ENCODE results near the gene RAB12. TPM values are rescaled to one million over a fixed set of nuclear protein-coding genes. Genes with fewer than 3 reads are reported as not detected.
A peak's percentile ranks its signal among the peaks of the same experiment; 100 is the strongest.

The RAB12 gene
- total RNA-seq, 1 experiment from 2014 or later = 47.7 TPM

DNA sequence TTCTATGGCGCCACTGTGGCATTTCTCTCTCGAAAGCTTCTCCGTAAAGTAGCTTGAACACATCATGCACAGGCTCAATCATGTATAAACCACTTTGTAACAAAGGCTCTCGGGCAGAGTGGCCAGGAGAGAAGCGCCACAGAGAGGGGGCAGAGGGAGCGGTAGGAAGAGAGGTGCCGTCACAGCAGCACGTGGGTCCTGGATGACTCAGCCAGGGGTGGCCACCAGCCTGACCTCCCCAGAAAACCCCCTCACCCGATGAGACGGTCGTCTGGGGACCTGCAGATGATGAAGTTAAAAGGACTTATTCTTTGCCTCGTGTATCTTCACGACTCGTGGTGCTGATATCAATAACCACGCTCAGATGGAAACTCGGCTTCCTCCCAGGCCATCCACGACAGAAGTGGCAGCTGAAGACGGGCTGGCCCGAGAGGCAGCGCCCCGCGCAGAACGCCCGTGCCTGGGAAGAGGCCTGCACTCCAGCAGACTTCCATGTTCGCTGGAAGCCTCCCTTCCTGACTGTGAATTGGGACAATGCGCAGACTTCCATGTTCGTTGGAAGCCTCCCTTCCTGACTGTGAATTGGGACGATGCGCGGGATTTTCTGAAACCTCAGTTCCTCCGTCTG, 49.7 kb downstream of the RAB12 start:
- no peak for DNase-seq
- no peak overlapping the region for H3K27ac Mint-ChIP-seq (ENCODE audit: unreplicated experiment)
- BruUV-seq (replicated peaks) = no TSS peak

GRCh38 chr18:8659609-8660242, 50.5 kb downstream of the RAB12 start:
- DNase-seq = no peak
- TF ChIP-seq, protein P1, sequence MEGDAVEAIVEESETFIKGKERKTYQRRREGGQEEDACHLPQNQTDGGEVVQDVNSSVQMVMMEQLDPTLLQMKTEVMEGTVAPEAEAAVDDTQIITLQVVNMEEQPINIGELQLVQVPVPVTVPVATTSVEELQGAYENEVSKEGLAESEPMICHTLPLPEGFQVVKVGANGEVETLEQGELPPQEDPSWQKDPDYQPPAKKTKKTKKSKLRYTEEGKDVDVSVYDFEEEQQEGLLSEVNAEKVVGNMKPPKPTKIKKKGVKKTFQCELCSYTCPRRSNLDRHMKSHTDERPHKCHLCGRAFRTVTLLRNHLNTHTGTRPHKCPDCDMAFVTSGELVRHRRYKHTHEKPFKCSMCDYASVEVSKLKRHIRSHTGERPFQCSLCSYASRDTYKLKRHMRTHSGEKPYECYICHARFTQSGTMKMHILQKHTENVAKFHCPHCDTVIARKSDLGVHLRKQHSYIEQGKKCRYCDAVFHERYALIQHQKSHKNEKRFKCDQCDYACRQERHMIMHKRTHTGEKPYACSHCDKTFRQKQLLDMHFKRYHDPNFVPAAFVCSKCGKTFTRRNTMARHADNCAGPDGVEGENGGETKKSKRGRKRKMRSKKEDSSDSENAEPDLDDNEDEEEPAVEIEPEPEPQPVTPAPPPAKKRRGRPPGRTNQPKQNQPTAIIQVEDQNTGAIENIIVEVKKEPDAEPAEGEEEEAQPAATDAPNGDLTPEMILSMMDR (IDR thresholded peaks at IDR 0.05; ENCODE audit: unreplicated experiment) = no peak
- Mint-ChIP-seq H3K27ac (ENCODE audit: unreplicated experiment) (no peak overlapping the region), H3K9me3 (ENCODE audit: low read depth, unreplicated experiment) (no peaks in the 10 kb centered on the region), H3K27me3 (ENCODE audit: unreplicated experiment) (no peaks in the 10 kb centered on the region), H3K4me3 (ENCODE audit: low read depth, unreplicated experiment) (no peak overlapping the region), H3K36me3 (ENCODE audit: insufficient read depth, unreplicated experiment) (peaks cover 3% of the 10 kb centered on the region), H3K4me1 (ENCODE audit: low read depth, unreplicated experiment) (peaks cover 9% of the 10 kb centered on the region)
- intact Hi-C loops (cut with micrococcal nuclease; ENCODE audit: unreplicated experiment) = no loop called here
- BruUV-seq (replicated peaks) = no TSS peak
- CTCF ChIA-PET = no interaction called here

More for the DNA sequence above, 49.7 kb downstream of the RAB12 start:
- H3K36me3 Mint-ChIP-seq (ENCODE audit: insufficient read depth, unreplicated experiment) = peaks cover 3% of the 10 kb centered on the region
- peaks cover 9% of the 10 kb centered on the region for H3K4me1 Mint-ChIP-seq (ENCODE audit: low read depth, unreplicated experiment)
- no peaks in the 10 kb centered on the region for H3K27me3 Mint-ChIP-seq (ENCODE audit: unreplicated experiment)
- TF ChIP-seq, protein P1 (IDR thresholded peaks at IDR 0.05; ENCODE audit: unreplicated experiment) = no peak
- intact Hi-C loops (cut with micrococcal nuclease; ENCODE audit: unreplicated experiment) = no loop called here
- H3K4me3 Mint-ChIP-seq (ENCODE audit: low read depth, unreplicated experiment) = no peak overlapping the region
- no peaks in the 10 kb centered on the region for H3K9me3 Mint-ChIP-seq (ENCODE audit: low read depth, unreplicated experiment)
- CTCF ChIA-PET = interaction anchor here (0.6 kb wide), 2 partner anchors 33 to 628 kb away, joined by 3 to 4 read pairs; no protein-coding TSS in a partner anchor

GRCh38 chr18:8660316-8660715, 51.1 kb downstream of the RAB12 start:
- BruUV-seq (replicated peaks) = no TSS peak
- CTCF ChIA-PET = no interaction called here
- Mint-ChIP-seq H3K9me3 (ENCODE audit: low read depth, unreplicated experiment) (no peaks in the 10 kb centered on the region), H3K4me1 (ENCODE audit: low read depth, unreplicated experiment) (peaks cover 9% of the 10 kb centered on the region), H3K4me3 (ENCODE audit: low read depth, unreplicated experiment) (no peak overlapping the region), H3K27me3 (ENCODE audit: unreplicated experiment) (no peaks in the 10 kb centered on the region), H3K27ac (ENCODE audit: unreplicated experiment) (no peak overlapping the region), H3K36me3 (ENCODE audit: insufficient read depth, unreplicated experiment) (peaks cover 3% of the 10 kb centered on the region)
- TF ChIP-seq, protein P1 (IDR thresholded peaks at IDR 0.05; ENCODE audit: unreplicated experiment) = no peak
- no peak for DNase-seq
- intact Hi-C loops (cut with micrococcal nuclease; ENCODE audit: unreplicated experiment) = no loop called here

- no TSS peak for BruUV-seq (replicated peaks)
- H3K36me3 Mint-ChIP-seq (ENCODE audit: insufficient read depth, unreplicated experiment) = peaks cover 3% of the 10 kb centered on the region
- H3K27ac Mint-ChIP-seq (ENCODE audit: unreplicated experiment) = no peak overlapping the region
- H3K27me3 Mint-ChIP-seq (ENCODE audit: unreplicated experiment) = no peaks in the 10 kb centered on the region
- intact Hi-C loops (cut with micrococcal nuclease; ENCODE audit: unreplicated experiment) = no loop called here
- peaks cover 9% of the 10 kb centered on the region for H3K4me1 Mint-ChIP-seq (ENCODE audit: low read depth, unreplicated experiment)
- no peaks in the 10 kb centered on the region for H3K9me3 Mint-ChIP-seq (ENCODE audit: low read depth, unreplicated experiment)
- TF ChIP-seq, protein P1 (IDR thresholded peaks at IDR 0.05; ENCODE audit: unreplicated experiment) = no peak
- H3K4me3 Mint-ChIP-seq (ENCODE audit: low read depth, unreplicated experiment) = no peak overlapping the region
- DNase-seq = peak; percentile 48
- CTCF ChIA-PET = interaction anchor here (1.0 kb wide), 1 partner anchor 19 kb away, joined by 3 read pairs; no protein-coding TSS in a partner anchor
Measured at GRCh38 chr18:8661754-8662559, 52.7 kb downstream of the RAB12 start.

Data from Calu3 (cell line).